Measurements from ENCODE around the gene XRCC4. TPM values are rescaled to one million over a fixed set of nuclear protein-coding genes. Genes with fewer than 3 reads are reported as not detected.
A peak's percentile ranks its signal among the peaks of the same experiment; 100 is the strongest.

XRCC4 gene
- total RNA-seq, 1 experiment from 2014 or later = 22.9 TPM

DNA sequence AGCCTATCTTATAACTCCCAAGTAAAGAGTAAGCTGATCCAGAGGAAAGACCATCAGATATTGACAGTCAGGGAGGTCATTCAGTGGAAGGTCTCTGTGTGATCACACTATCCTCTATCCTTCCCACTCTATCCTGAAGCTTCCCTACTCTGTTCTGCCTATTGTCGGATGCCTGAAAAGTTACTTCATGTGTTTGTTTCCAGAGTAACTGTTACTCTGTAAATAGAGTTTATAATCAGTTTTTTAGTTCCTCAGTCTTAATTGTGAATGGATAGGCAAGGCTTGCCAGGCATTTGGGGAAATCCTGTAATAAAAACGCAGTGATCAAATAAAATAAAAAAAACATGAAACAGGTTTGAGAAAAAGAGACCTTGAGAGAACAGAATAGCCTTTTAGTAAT, 79.8 kb downstream of the XRCC4 start:
- H3K36me3 ChIP-seq = no peaks in the 10 kb centered on the region
- no peaks in the 10 kb centered on the region for H3K27me3 ChIP-seq
- no peak overlapping the region for H3K27ac ChIP-seq
- peaks cover 8% of the 10 kb centered on the region for H3K4me1 ChIP-seq
- DNase-seq = no peak
- H3K4me3 ChIP-seq = no peak overlapping the region
- H3K9me3 ChIP-seq (replicated peaks) = no peaks in the 10 kb centered on the region

DNA sequence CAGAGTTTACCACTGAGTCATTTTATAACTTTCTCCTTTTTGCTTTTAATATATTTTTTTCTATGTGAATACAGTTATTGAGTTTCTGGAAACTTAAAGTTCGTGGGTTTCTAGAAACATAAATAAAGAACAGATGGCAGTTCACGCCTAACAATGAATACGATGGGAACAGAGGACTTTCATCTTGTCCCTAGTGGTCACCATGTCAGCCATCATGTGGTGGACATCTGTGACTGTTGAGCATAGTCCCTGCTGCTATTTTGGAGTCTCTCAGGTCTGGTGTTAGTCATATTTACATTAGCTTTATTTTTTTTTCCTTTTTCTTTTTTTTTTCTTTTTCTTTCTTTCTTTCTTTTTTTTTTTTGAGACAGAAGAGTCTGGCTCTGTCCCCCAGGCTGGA, 85.3 kb downstream of the XRCC4 start:
- Histone ChIP-seq H3K9me3 (replicated peaks) (no peaks in the 10 kb centered on the region), H3K4me3 (no peak overlapping the region), H3K36me3 (no peaks in the 10 kb centered on the region), H3K4me1 (no peaks in the 10 kb centered on the region), H3K27ac (no peak overlapping the region), H3K27me3 (no peaks in the 10 kb centered on the region)
- DNase-seq = no peak

DNA sequence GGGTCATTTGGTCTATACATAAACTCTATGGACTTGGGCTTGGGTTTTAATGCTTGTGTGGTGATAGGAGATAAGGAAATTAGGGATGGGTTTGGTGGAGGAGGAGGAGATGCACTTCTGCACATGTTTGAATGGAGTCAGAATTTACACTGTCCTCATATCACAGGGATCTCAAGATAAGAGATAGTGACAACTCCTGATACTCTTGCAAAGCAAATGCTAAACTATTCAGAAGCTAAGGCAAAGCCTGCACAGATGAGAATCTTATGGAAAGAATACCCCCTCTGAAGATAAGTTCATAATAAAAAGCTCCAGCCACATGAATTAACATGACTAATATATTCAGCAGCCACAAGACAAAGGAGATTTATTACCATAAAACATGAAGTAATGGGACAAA, 90.2 kb downstream of the XRCC4 start:
- no peaks in the 10 kb centered on the region for H3K4me1 ChIP-seq
- no peak overlapping the region for H3K27ac ChIP-seq
- no peak overlapping the region for H3K4me3 ChIP-seq
- no peaks in the 10 kb centered on the region for H3K27me3 ChIP-seq
- H3K9me3 ChIP-seq (replicated peaks) = no peaks in the 10 kb centered on the region
- H3K36me3 ChIP-seq = no peaks in the 10 kb centered on the region
- no peak for DNase-seq

DNA sequence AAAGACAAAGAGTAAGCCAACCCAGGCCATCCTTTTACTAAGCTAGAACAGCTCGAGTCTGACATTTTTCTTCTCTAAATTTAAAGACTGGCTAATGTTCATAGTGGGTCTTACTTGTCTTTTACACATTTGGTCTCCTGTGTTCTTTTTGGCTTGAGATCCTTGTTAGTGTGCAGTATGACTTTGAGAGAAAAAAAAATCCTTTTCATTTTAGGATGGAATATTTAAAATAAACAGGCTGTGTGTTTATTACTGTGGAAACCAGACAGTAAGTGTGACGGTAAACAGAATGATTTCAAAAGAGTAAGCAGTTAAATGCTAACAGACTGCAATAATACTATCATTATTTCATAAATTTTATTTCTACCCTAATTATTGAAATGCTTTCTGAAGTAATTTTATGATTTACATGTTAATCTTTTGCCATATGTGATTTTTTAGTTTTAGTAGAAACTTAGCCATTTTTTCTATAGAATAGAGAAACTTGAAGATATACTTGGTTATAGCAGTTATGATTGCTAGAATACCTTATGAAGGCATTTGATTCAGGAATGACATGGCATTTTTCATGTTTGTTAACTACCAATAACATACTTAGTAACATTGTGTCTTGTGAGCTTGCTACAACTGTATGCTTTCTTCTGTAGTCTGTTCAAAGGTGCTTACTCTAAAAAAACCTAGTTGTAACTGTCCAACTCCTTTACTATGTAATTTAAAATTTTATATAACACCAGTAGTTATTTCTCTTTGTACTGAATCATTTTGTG, 92.4 kb downstream of the XRCC4 start:
- Histone ChIP-seq H3K36me3 (no peaks in the 10 kb centered on the region), H3K27ac (no peak overlapping the region), H3K4me1 (no peaks in the 10 kb centered on the region), H3K4me3 (no peak overlapping the region), H3K27me3 (no peaks in the 10 kb centered on the region), H3K9me3 (replicated peaks) (no peaks in the 10 kb centered on the region)
- DNase-seq = no peak

DNA sequence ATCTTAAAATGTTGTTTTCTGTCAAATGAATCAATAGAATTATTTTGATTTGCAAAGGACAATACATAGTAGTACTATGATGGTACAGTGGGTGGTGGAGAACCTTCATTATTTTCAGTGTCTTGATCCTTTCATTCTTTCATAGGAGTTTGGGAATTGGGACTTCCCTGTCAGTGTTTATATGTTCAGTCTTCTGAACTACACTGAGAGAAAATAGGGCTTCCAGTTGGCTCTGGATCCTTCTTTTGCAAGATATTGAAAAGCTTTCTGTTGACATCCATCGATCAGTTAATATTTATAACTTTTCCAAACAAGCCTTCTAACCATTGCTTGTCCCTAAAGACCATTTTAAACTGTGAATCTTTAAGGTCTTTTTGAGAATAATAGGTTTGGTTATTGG, 94.7 kb downstream of the XRCC4 start:
- H3K27me3 ChIP-seq = no peaks in the 10 kb centered on the region
- H3K9me3 ChIP-seq (replicated peaks) = no peaks in the 10 kb centered on the region
- no peak overlapping the region for H3K4me3 ChIP-seq
- H3K27ac ChIP-seq = no peak overlapping the region
- no peak for DNase-seq
- no peaks in the 10 kb centered on the region for H3K36me3 ChIP-seq
- no peaks in the 10 kb centered on the region for H3K4me1 ChIP-seq

DNA sequence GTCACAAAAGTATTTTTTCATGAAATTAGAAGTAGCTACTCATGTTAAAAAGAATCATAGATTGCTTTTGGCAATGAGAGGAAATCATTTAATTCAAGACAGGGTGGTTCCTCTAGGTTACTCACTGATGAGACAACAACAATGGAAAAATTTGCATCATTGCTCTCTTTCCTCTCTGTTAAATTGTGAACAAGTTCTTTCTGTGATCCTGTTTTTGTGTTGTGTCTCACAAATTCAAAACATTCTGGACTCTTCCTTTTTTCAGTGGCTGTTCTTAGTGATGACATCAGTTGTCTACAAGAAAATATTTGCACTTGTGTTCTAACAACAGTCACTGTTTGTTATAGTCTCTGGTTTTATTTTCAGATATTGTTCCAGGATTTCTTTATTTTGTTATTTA, 95.3 kb downstream of the XRCC4 start:
- Histone ChIP-seq H3K27ac (no peak overlapping the region), H3K27me3 (no peaks in the 10 kb centered on the region), H3K4me3 (no peak overlapping the region), H3K4me1 (no peaks in the 10 kb centered on the region), H3K9me3 (replicated peaks) (no peaks in the 10 kb centered on the region), H3K36me3 (no peaks in the 10 kb centered on the region)
- no peak for DNase-seq

DNA sequence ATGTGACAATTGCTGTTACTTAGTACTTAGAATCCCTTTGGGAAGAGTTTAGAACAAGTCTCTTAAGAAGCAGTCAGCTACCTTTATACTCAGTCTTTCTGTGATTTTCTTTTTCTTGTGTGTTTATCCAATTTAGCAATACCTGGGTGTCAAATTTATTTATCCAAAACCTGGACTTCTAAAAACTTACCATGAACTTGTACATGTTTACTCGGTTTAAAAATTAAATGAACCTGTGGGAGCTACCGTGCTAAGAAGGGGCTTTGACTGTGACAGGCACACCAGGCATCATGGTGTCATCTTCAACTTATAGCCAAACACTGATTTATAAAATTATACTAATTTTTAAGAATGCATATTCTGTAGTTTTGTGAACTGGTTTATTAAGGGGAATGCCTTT, 96.5 kb downstream of the XRCC4 start:
- H3K27me3 ChIP-seq = no peaks in the 10 kb centered on the region
- H3K4me3 ChIP-seq = no peak overlapping the region
- H3K27ac ChIP-seq = no peak overlapping the region
- H3K36me3 ChIP-seq = no peaks in the 10 kb centered on the region
- no peak for DNase-seq
- H3K9me3 ChIP-seq (replicated peaks) = no peaks in the 10 kb centered on the region
- no peaks in the 10 kb centered on the region for H3K4me1 ChIP-seq

DNA sequence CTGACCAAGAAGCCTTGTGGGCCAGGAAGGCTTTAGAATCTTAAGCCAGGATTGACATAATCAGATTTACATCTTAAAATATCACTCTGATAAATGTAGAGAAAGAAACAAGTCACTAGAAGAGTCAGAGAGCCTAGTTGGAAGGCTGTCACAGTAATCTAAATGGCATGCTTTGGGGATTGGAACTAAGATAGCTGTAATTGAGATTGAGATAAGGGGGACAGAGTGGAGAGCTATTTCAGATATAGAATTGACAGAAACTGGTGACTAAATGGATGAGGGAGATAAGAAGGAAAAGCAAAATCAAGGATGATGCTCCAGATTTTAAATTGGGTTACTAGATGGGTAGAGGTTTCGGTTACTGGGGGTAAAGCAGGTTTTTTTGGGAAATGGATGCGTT, 100.5 kb downstream of the XRCC4 start:
- no peaks in the 10 kb centered on the region for H3K9me3 ChIP-seq (replicated peaks)
- H3K4me1 ChIP-seq = peaks cover 13% of the 10 kb centered on the region
- H3K4me3 ChIP-seq = no peak overlapping the region
- DNase-seq = no peak
- no peak overlapping the region for H3K27ac ChIP-seq
- H3K36me3 ChIP-seq = no peaks in the 10 kb centered on the region
- no peaks in the 10 kb centered on the region for H3K27me3 ChIP-seq

DNA sequence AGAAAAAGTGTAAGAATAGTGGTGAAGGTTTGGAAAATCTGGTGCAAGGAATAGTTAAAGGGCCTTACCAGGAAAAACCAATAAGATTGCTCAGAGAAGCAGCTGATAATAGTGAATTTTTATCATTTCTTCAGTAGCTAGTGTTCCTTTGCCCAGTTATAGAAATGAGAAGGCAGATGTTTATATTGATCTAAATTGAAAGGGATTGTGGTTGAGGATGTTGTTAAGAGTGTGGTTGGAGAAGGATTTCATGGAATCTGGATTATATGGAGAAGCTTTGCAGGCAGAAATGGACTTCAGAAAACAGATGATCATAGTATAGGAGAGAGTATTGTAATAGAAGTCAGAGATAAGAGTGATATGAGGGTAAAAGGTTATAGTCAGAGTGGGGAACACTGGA, 102.6 kb downstream of the XRCC4 start:
- Histone ChIP-seq H3K4me1 (peaks cover 13% of the 10 kb centered on the region), H3K4me3 (no peak overlapping the region), H3K36me3 (no peaks in the 10 kb centered on the region), H3K9me3 (replicated peaks) (no peaks in the 10 kb centered on the region), H3K27ac (no peak overlapping the region), H3K27me3 (no peaks in the 10 kb centered on the region)
- peak in 1 of 2 experiments; percentile 44 for DNase-seq

DNA sequence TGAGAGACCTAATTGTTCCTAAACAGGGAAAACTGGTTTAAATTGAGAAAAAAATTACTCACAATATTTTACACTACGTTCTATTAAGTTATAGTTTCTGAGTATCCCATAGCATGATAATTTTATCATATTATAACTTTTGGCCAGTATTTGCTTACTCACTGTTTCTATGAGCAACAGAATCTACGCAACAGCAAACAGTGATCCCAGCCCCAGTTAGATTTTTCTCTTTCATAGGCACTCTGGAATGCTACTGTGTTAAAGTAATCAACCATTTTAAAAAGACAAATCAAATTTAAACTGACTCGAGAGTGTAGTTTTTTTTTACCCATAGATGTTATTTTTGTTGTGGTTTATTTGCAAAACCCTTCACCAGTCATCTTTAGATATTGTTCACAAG, 107.2 kb downstream of the XRCC4 start:
- H3K4me3 ChIP-seq = no peak overlapping the region
- H3K4me1 ChIP-seq = peaks cover 13% of the 10 kb centered on the region
- no peak for DNase-seq
- H3K9me3 ChIP-seq (replicated peaks) = peaks cover 4% of the 10 kb centered on the region; the same call in 1 of the 2 replicates
- no peaks in the 10 kb centered on the region for H3K36me3 ChIP-seq
- no peaks in the 10 kb centered on the region for H3K27me3 ChIP-seq
- no peak overlapping the region for H3K27ac ChIP-seq

DNA sequence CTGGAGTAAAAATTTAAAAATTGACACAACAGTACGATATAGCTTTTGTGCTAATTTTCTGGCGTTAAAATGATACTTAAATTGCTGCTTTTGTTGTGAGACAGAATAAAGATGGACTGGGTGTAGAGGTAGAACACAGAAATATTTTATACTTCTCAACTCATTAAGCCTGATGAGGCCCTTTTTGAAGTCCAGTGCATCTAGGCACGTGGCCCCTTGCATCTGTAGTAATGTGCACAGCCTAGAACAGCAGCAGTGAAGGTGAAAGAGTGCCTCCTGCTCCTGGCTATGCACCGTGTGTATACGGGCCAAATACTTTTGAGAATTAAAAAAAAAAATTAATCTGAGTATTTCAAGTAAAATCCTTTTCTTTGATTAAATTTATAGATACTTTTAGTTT, 115.6 kb downstream of the XRCC4 start:
- Histone ChIP-seq H3K4me3 (no peak overlapping the region), H3K4me1 (peaks cover 12% of the 10 kb centered on the region), H3K9me3 (replicated peaks) (no peaks in the 10 kb centered on the region), H3K27me3 (no peaks in the 10 kb centered on the region), H3K36me3 (peaks cover 2% of the 10 kb centered on the region; the same call in 1 of the 2 replicates), H3K27ac (peak overlapping the region; percentile 36)
- peak in 1 of 2 experiments; percentile 54 for DNase-seq

DNA sequence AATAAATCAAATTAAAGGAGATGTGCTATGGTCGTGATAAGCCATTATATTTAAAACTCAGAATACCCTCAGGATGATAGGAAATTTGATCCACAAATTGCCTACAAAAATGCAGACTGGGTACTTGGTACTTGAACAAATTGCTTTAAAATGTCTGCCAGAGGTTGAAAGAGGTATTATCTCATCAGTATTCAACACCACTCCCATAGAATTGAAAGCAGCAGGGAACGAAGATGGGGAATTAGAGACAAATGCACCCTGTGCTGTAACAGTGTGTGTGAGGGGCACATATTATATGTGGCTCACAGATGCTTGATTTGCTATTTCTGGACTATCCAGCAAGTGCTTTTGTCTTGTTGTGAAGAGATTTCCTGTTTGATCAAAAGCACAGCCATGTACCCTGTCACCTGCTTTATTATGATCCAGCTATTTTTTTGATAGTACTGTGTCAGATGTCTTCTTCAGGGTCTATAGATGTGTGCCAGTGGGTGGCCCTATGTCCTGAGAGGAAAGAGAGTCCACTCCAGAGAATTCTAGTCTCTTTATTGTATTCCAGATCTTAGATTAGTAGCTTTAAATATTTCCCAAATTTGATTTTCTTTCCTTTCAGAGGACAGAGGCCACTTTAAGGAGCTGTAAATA, 120.1 kb downstream of the XRCC4 start:
- no peaks in the 10 kb centered on the region for H3K27me3 ChIP-seq
- no peak overlapping the region for H3K27ac ChIP-seq
- DNase-seq = peak in 1 of 2 experiments; percentile 30
- H3K4me1 ChIP-seq = peaks cover 30% of the 10 kb centered on the region
- H3K9me3 ChIP-seq (replicated peaks) = no peaks in the 10 kb centered on the region
- no peak overlapping the region for H3K4me3 ChIP-seq
- peaks cover 2% of the 10 kb centered on the region; the same call in 1 of the 2 replicates for H3K36me3 ChIP-seq

DNA sequence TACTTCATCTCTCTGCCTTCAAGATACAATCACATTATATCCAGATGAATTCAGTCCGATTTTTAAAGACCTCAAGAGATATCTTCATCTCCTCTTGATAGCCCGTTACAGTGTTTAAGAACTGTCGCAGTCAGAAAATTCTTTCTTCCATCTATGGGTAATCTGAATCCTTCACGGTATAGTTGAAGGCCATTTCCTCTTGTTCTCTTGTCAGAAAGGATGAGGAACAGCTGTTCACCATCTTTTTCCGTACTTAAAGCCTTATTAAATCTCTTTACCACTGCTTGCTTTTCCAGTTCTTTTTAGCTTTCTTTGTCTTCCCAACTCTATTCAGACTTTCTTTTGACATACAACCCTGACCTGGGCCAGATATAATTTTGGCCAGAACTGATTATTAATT, 121.8 kb downstream of the XRCC4 start:
- no peaks in the 10 kb centered on the region for H3K27me3 ChIP-seq
- H3K4me1 ChIP-seq = peaks cover 18% of the 10 kb centered on the region
- no peak overlapping the region for H3K4me3 ChIP-seq
- no peaks in the 10 kb centered on the region for H3K36me3 ChIP-seq
- DNase-seq = peak; percentile 26 to 85
- H3K9me3 ChIP-seq (replicated peaks) = no peaks in the 10 kb centered on the region; the same call in 1 of the 2 replicates
- H3K27ac ChIP-seq = peak overlapping the region; percentile 89

DNA sequence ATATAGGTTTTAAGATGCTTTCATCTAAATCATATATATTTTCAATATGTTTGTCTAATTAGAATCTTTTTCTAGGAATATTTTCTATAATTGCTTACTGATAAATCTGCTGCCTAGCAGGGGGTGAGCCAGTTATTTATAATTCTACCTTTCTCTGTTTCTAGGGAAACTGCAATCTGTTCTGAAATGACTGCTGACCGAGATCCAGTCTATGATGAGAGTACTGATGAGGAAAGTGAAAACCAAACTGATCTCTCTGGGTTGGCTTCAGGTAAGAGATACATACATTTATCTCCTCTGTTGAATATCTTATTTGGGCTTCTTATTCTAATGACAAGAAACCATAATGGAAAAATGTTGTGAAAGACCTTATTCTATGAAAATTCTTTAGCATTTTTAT, 127.3 kb downstream of the XRCC4 start:
- Histone ChIP-seq H3K4me1 (peaks cover 6% of the 10 kb centered on the region), H3K36me3 (no peaks in the 10 kb centered on the region; the same call in 1 of the 2 replicates), H3K27ac (no peak overlapping the region), H3K27me3 (no peaks in the 10 kb centered on the region), H3K4me3 (no peak overlapping the region), H3K9me3 (replicated peaks) (no peaks in the 10 kb centered on the region; the same call in 1 of the 2 replicates)
- no peak for DNase-seq

DNA sequence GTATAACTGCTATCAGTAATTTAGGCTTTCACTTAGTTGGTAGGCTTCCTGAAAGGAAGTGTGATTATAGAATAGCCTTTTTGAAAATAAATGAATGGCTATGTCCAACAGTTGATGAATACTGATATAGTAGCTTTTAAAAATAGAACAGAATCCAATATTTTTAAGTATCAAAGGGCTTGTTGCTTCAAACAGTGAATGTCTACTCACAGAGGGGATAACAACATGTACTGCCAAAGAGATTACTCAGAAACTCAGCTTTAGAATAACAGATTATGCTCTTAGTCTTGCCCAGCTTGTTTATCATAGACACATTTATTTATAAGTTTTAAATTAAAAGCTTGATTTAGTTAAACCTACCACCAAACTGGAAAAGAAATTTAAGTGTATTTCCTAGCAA, 132.6 kb downstream of the XRCC4 start:
- no peaks in the 10 kb centered on the region; the same call in 1 of the 2 replicates for H3K36me3 ChIP-seq
- no peaks in the 10 kb centered on the region for H3K4me1 ChIP-seq
- no peak overlapping the region for H3K27ac ChIP-seq
- DNase-seq = no peak
- H3K4me3 ChIP-seq = no peak overlapping the region
- H3K9me3 ChIP-seq (replicated peaks) = no peaks in the 10 kb centered on the region
- H3K27me3 ChIP-seq = no peaks in the 10 kb centered on the region

DNA sequence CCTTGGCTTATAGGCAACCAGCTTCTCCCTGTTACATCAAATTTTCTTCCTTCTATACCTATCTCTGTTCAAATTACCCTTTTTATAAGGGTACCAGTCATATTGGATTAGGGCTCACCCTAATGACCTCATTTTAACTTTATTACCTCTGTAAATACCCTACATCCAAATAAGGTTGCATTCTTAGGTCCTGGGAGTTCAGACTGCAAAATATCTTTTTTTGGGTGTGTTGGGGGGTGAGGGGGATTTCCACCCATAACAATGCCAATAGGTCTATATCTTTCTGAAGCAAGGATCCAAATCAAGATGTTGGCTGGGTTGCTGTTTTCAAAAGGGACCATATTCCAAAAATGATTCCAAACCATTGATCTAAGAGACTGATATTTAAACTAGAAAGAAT, 141.7 kb downstream of the XRCC4 start:
- H3K9me3 ChIP-seq (replicated peaks) = no peaks in the 10 kb centered on the region
- no peak overlapping the region for H3K4me3 ChIP-seq
- H3K27ac ChIP-seq = no peak overlapping the region
- no peaks in the 10 kb centered on the region for H3K27me3 ChIP-seq
- no peak for DNase-seq
- H3K4me1 ChIP-seq = no peaks in the 10 kb centered on the region
- H3K36me3 ChIP-seq = no peaks in the 10 kb centered on the region
